ENCODE results near the gene CCNI2.

DNA sequence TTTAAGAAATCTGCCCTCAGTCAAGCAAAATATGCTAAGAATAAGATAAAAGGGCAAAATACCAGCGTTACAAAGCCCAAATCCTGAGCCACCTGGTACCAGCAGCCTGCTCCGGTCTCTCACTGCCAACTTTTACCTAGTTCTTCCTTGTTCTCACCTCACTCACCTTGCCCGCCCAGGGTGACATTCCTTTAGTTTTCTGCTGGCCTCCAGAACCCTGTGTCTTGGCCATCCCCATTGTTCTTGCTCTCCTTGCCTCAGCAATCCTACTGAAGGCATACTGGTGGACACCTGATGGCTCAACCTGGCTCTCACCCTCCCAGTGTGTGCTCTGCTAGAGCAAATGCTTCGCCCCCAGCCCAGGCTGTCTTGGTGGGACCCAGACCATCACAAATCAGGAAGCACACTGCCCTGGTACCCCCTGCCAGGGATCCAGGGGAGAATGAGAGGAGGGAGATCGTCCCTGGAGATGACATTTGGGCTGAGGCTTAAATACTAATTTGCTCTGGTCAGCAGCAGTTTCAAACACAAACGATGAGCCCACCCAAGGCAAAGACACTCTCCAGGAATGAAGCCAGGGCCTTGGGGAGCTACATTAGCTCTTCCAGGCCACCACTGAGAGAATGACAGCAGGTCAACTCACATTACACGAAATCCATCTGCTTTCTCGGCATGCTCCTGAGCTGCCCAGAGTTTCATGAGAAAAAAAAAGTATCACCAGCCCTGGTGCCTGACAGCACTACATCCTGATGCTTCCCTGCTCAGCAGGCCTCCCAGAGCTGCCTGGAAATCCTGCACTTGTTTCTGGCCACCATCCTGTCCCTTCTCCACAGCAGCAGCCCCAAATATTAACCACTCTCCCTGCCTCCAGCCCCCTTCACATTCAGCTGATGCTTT lies 42.0 kb downstream of the CCNI2 start:
- TF ChIP-seq, protein P1, sequence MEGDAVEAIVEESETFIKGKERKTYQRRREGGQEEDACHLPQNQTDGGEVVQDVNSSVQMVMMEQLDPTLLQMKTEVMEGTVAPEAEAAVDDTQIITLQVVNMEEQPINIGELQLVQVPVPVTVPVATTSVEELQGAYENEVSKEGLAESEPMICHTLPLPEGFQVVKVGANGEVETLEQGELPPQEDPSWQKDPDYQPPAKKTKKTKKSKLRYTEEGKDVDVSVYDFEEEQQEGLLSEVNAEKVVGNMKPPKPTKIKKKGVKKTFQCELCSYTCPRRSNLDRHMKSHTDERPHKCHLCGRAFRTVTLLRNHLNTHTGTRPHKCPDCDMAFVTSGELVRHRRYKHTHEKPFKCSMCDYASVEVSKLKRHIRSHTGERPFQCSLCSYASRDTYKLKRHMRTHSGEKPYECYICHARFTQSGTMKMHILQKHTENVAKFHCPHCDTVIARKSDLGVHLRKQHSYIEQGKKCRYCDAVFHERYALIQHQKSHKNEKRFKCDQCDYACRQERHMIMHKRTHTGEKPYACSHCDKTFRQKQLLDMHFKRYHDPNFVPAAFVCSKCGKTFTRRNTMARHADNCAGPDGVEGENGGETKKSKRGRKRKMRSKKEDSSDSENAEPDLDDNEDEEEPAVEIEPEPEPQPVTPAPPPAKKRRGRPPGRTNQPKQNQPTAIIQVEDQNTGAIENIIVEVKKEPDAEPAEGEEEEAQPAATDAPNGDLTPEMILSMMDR (conservative IDR thresholded peaks at IDR 0.05; ENCODE audit: low read length): no peak
- no peak for TF ChIP-seq EZH2phosphoT487 (IDR thresholded peaks at IDR 0.05; ENCODE audit: borderline replicate concordance)
